DOHH2 (cell line): ENCODE measurements around the gene GOT1.

Source experiments
- H3F3A ChIP-seq: fragments of 200-600 bp; sonication (generic), shearing (Covaris generic); 2 replicates; pipeline ENCODE4 v1.6.0; 2016; ENCODE audit warnings: antibody characterized with exemption, mild to moderate bottlenecking; ENCODE audit not compliant: control insufficient read depth, insufficient read depth
- H3K27ac ChIP-seq: fragments of 200-600 bp; sonication (generic); 2 replicates; pipeline ENCODE4 v1.5.1; 2014; ENCODE audit warnings: low read depth, mild to moderate bottlenecking, low read length, moderate library complexity
- H3K27me3 ChIP-seq: fragments of 200-600 bp; sonication (generic); 2 replicates; pipeline ENCODE4 v1.6.1; 2014; ENCODE audit warnings: mild to moderate bottlenecking, low read length, mixed read lengths; ENCODE audit not compliant: control insufficient read depth
- H3K36me3 ChIP-seq: fragments of 200-600 bp; sonication (generic); 2 replicates; pipeline ENCODE4 v1.6.1; 2014; ENCODE audit warnings: mild to moderate bottlenecking, low read length, moderate library complexity, mixed read lengths; ENCODE audit not compliant: control insufficient read depth
- H3K4me1 ChIP-seq: fragments of 200-600 bp; sonication (generic); 2 replicates; pipeline ENCODE4 v1.6.1; 2014; ENCODE audit warnings: mild to moderate bottlenecking, low read length, mixed read lengths; ENCODE audit not compliant: control insufficient read depth
- H3K4me2 ChIP-seq: fragments of 200-600 bp; sonication (generic); 2 replicates; pipeline ENCODE4 v1.6.0; 2014; ENCODE audit warnings: mild to moderate bottlenecking, low read length, moderate library complexity
- H3K4me3 ChIP-seq: fragments of 200-600 bp; sonication (generic); 2 replicates; pipeline ENCODE4 v1.5.1; 2014; ENCODE audit warnings: mild to moderate bottlenecking, low read length, mixed read lengths
- H3K79me2 ChIP-seq: fragments of 200-600 bp; sonication (generic); 2 replicates; pipeline ENCODE4 v1.6.1; 2014; ENCODE audit warnings: mild to moderate bottlenecking, low read length, mixed read lengths; ENCODE audit not compliant: control insufficient read depth
- H3K9me2 ChIP-seq: fragments of 200-600 bp; sonication (generic); replicated peaks from 2 replicates; pipeline ENCODE4 v1.6.1; 2014; ENCODE audit warnings: mild to moderate bottlenecking, low read length, mixed read lengths; ENCODE audit not compliant: control insufficient read depth
- H3K9me3 ChIP-seq: fragments of 200-600 bp; sonication (generic); 2 replicates; pipeline ENCODE4 v1.6.1; 2014; ENCODE audit warnings: antibody characterized with exemption, low read length, mixed read lengths; ENCODE audit not compliant: control insufficient read depth, insufficient read depth
- H4K20me1 ChIP-seq: fragments of 200-600 bp; sonication (generic); 2 replicates; pipeline ENCODE4 v1.6.0; 2014; ENCODE audit warnings: low read depth, mild to moderate bottlenecking, antibody characterized with exemption, low read length, moderate library complexity; ENCODE audit not compliant: control insufficient read depth, insufficient read depth
- CTCF ChIP-seq: fragments of 200-600 bp; sonication (generic); IDR thresholded peaks from one replicate; pipeline ENCODE4 v1.5.1; 2014; ENCODE audit warnings: antibody characterized with exemption, mild to moderate bottlenecking, low read depth, low read length; ENCODE audit not compliant: poor library complexity, severe bottlenecking
- EZH2phosphoT487 ChIP-seq: fragments of 200-600 bp; sonication (generic); IDR thresholded peaks from 2 replicates; pipeline ENCODE4 v1.6.1; 2017; ENCODE audit warnings: borderline replicate concordance, mild to moderate bottlenecking, antibody characterized with exemption, low read length, moderate library complexity, mixed read lengths

GOT1 gene

DNA sequence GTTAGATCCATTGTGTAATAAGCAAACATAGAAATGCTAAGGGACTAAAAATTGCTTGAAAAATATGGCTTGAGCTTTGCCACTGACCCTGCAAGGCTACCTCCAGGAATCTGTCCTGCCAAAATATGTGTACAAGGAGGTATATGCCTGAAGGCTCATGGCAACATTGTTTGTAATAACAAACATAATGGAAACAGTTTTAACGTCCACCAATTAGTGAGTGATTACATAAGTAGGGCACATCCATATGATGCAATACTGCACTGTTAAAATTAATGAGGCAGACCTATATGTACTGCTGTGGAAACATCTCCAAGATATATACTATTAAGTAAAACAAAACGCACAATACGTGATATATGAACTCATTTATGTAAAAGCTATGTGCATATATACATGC, 13.1 kb upstream of the GOT1 start:
- Histone ChIP-seq H3K27me3 (peaks cover 4% of the 10 kb centered on the region), H3K4me1 (no peaks in the 10 kb centered on the region), H4K20me1 (no peaks in the 10 kb centered on the region), H3K36me3 (no peaks in the 10 kb centered on the region), H3K4me3 (no peak overlapping the region), H3K9me3 (no peaks in the 10 kb centered on the region), H3K79me2 (no peaks in the 10 kb centered on the region), H3K9me2 (no peaks in the 10 kb centered on the region), H3K4me2 (no peak overlapping the region), H3K27ac (no peak overlapping the region), H3F3A (no peaks in the 10 kb centered on the region)
- TF ChIP-seq EZH2phosphoT487 = no peak
- TF ChIP-seq CTCF = no peak

- no peaks in the 10 kb centered on the region for H3F3A ChIP-seq
- TF ChIP-seq EZH2phosphoT487 = no peak
These were observed 12.0 kb upstream of the GOT1 start for GRCh38 chr10:99442394-99442793.

GRCh38 chr10:99438890-99439289, 8.5 kb upstream of the GOT1 start:
- no peak overlapping the region for H3K4me3 ChIP-seq
- no peaks in the 10 kb centered on the region for H3K27me3 ChIP-seq
- H3K9me3 ChIP-seq = no peaks in the 10 kb centered on the region
- H4K20me1 ChIP-seq = no peaks in the 10 kb centered on the region
- peaks cover 6% of the 10 kb centered on the region; the same call in 1 of the 2 replicates for H3F3A ChIP-seq
- no peaks in the 10 kb centered on the region for H3K9me2 ChIP-seq
- H3K4me1 ChIP-seq = no peaks in the 10 kb centered on the region
- H3K27ac ChIP-seq = no peak overlapping the region
- H3K36me3 ChIP-seq = peaks cover 15% of the 10 kb centered on the region; the same call in 1 of the 2 replicates
- peaks cover 9% of the 10 kb centered on the region for H3K79me2 ChIP-seq
- TF ChIP-seq EZH2phosphoT487 (no peak), CTCF (no peak)
- no peak overlapping the region for H3K4me2 ChIP-seq

More at GRCh38 chr10:99442394-99442793, 12.0 kb upstream of the GOT1 start:
- H3K4me2 ChIP-seq = no peak overlapping the region
- no peak overlapping the region for H3K27ac ChIP-seq
- no peaks in the 10 kb centered on the region for H4K20me1 ChIP-seq
- H3K4me1 ChIP-seq = no peaks in the 10 kb centered on the region
- no peaks in the 10 kb centered on the region for H3K79me2 ChIP-seq
- H3K9me2 ChIP-seq = no peaks in the 10 kb centered on the region
- H3K36me3 ChIP-seq = peaks cover 3% of the 10 kb centered on the region; the same call in 1 of the 2 replicates
- H3K27me3 ChIP-seq = peaks cover 3% of the 10 kb centered on the region; the same call in 1 of the 2 replicates
- H3K9me3 ChIP-seq = no peaks in the 10 kb centered on the region
- H3K4me3 ChIP-seq = no peak overlapping the region

DNA sequence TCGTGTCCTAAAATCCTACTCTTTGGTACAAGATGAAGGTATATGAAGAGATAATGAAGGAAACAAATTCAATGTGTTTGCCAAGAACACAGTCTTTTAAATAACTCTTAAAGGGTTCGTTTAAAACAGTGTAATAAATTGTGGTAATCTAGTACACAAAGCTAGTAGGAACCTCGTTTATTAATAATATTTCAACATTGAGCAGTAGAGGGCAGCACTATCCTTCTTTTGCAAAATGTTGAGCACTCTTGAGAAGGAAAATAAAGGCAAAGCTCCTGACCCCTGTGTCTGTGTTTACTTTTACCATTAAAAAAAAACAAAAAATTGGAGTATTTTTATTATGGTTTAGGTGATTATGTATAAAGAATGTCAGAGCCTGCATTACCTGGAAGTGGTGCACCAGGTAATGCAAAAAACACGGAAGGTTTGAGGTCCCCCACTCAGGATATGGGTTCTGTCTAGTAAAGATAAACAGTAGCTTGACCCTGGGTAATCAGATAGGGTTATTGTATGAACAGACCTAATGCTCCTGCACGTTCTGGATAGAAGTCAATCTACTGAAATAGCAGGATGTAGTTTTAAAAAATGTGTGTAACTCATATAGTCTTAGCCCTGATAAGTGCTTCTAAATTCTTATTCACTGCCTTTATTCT, 5.7 kb upstream of the GOT1 start:
- peak; percentile 65 for TF ChIP-seq CTCF
- TF ChIP-seq EZH2phosphoT487 = no peak
- Histone ChIP-seq H3K27ac (no peak overlapping the region), H3K4me3 (no peak overlapping the region)

More for the DNA sequence above, 5.7 kb upstream of the GOT1 start:
- no peaks in the 10 kb centered on the region for H3K27me3 ChIP-seq
- no peaks in the 10 kb centered on the region for H3K9me2 ChIP-seq
- peaks cover 6% of the 10 kb centered on the region; the same call in 1 of the 2 replicates for H3F3A ChIP-seq
- H4K20me1 ChIP-seq = no peaks in the 10 kb centered on the region
- no peaks in the 10 kb centered on the region for H3K9me3 ChIP-seq
- H3K79me2 ChIP-seq = peaks cover 28% of the 10 kb centered on the region
- no peak overlapping the region for H3K4me2 ChIP-seq
- peaks cover 17% of the 10 kb centered on the region; the same call in 1 of the 2 replicates for H3K36me3 ChIP-seq
- peaks cover 13% of the 10 kb centered on the region for H3K4me1 ChIP-seq
